Stimulated activated CD8-positive, alpha-beta memory T cell treated with anti-CD3 and anti-CD28 coated beads, Interleukin-15, amount 100 ng/mL, for 4 hours (primary cell): Measurements from ENCODE around the gene PLCB2.
A peak's percentile ranks its signal among the peaks of the same experiment; 100 is the strongest.

Experiments used
- DNase-seq, 2 donors: peaks; one replicate each; pipeline ENCODE4 v3.0.0-alpha.2; 2020; ENCODE audit warnings: low read depth in 2 of 2

The PLCB2 gene

GRCh38 chr15:40323953-40324937, 16.5 kb upstream of the PLCB2 start:
- no peak for DNase-seq

GRCh38 chr15:40323239-40323952, 15.7 kb upstream of the PLCB2 start, which contains the start of gene INAFM2:
Gene INAFM2, plus strand, starts transcription at chr15:40323692. Its CDS starts 364 bp downstream, at chr15:40324056.
- peak; percentile 85 to 90 for DNase-seq

- DNase-seq, result no peak
Measured at GRCh38 chr15:40322531-40323238, 14.9 kb upstream of the PLCB2 start.

- peak in 1 of 2 donors; percentile 49 for DNase-seq
Measured at GRCh38 chr15:40320931-40321371, 13.2 kb upstream of the PLCB2 start.

GRCh38 chr15:40320409-40320808, 12.7 kb upstream of the PLCB2 start:
- no peak for DNase-seq

- no peak for DNase-seq
Measured at GRCh38 chr15:40317580-40317979, 9.8 kb upstream of the PLCB2 start.

GRCh38 chr15:40316931-40317330, 9.2 kb upstream of the PLCB2 start:
- no peak for DNase-seq

- DNase-seq, result no peak
Measured at GRCh38 chr15:40314723-40315276, 7.1 kb upstream of the PLCB2 start.

GRCh38 chr15:40313531-40314398, 6.0 kb upstream of the PLCB2 start:
- no peak for DNase-seq

GRCh38 chr15:40312370-40313158, 4.8 kb upstream of the PLCB2 start:
- DNase-seq, result no peak

- DNase-seq, result no peak
Measured at GRCh38 chr15:40310993-40311392, 3.3 kb upstream of the PLCB2 start.

GRCh38 chr15:40310001-40310959, 2.5 kb upstream of the PLCB2 start:
- DNase-seq, result no peak

- no peak for DNase-seq
Measured at GRCh38 chr15:40309344-40309862, 1.7 kb upstream of the PLCB2 start.

- DNase-seq, result no peak
Measured at GRCh38 chr15:40306908-40307307, 827 bp downstream of the PLCB2 start.

- DNase-seq, result no peak
Measured at GRCh38 chr15:40306371-40306770, 1.4 kb downstream of the PLCB2 start.

- no peak for DNase-seq
Measured at GRCh38 chr15:40305281-40305680, 2.5 kb downstream of the PLCB2 start.

GRCh38 chr15:40303576-40303975, 4.2 kb downstream of the PLCB2 start:
- DNase-seq, result no peak

GRCh38 chr15:40302981-40303380, 4.8 kb downstream of the PLCB2 start:
- no peak for DNase-seq
